ENCODE results near the gene SRRT. TPM values are rescaled to one million over a fixed set of nuclear protein-coding genes. Genes with fewer than 3 reads are reported as not detected.

SRRT gene
- total and polyA plus RNA-seq, 10 of the 15 experiments (the other 5 are each of a cell fraction or from before 2014, with no cell fraction given), result 11.1 to 254 (median 111) TPM

DNA sequence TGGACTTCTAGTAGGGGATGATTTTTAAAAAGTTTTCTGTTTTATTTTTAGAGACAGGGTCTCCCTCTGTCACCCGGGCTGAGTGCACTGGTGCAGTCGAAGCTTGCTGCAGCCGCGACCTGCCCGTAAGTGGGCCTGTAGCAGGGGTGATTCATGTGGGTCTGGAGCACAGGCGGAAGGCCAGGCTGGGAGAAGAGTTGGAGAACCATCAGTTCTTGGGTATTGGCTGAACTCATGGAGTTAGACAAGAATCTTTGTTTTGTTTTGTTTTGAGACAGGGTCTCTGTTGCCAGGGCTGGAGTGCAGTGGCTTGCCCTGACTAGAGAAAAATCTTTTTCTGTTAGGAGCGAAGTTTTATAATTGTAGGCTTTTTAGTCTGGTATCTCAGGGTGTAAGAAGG is 5.7 kb downstream of the SRRT start:
- CTCF ChIA-PET, result no interaction called here
- POLR2A ChIA-PET, result no interaction called here
- WGBS (ENCODE audit: insufficient coverage, insufficient replicate concordance, low lambda C conversion rate, missing lambda C conversion rate), result 98% methylated on average over 7 of the region's 7 CpGs
- Histone ChIP-seq H3K4me3 (no peak overlapping the region), H3K9me3 (replicated peaks; ENCODE audit: control insufficient read depth, insufficient read depth, low read length) (no peaks in the 10 kb centered on the region), H3K27me3 (replicated peaks in 1 of 2; ENCODE audit: control insufficient read depth in 2 of 2, insufficient read depth in 2 of 2, low read length in 1 of 2) (no peaks in the 10 kb centered on the region), H2AFZ (ENCODE audit: control insufficient read depth, low read depth, low read length) (no peak overlapping the region), H3K36me3 (ENCODE audit: control insufficient read depth in 2 of 2, insufficient read depth in 2 of 2, low read length in 1 of 2) (peaks cover 34 to 43% of the 10 kb centered on the region in 2 experiments), H3K27ac (ENCODE audit: control insufficient read depth, insufficient read depth) (no peak overlapping the region), H3K4me2 (ENCODE audit: control insufficient read depth, insufficient read depth) (no peak overlapping the region), H3K79me2 (ENCODE audit: control insufficient read depth, insufficient read depth, low read length) (peaks cover 53% of the 10 kb centered on the region), H3K9ac (ENCODE audit: control insufficient read depth, insufficient read depth, low read length) (no peak overlapping the region), H3K4me1 (ENCODE audit: control insufficient read depth, insufficient read depth, low read length) (peaks cover 6% of the 10 kb centered on the region; the same call in 1 of the 2 replicates), H4K20me1 (ENCODE audit: control insufficient read depth, insufficient read depth) (peaks cover 3% of the 10 kb centered on the region; the same call in 1 of the 2 replicates)
- FAIRE-seq, result no peak
- intact Hi-C loops (cut with micrococcal nuclease; ENCODE audit: unreplicated experiment), result no loop called here
- no peak for DNase-seq (ENCODE audit: low read depth, low spot score)
- TF ChIP-seq, protein P1, sequence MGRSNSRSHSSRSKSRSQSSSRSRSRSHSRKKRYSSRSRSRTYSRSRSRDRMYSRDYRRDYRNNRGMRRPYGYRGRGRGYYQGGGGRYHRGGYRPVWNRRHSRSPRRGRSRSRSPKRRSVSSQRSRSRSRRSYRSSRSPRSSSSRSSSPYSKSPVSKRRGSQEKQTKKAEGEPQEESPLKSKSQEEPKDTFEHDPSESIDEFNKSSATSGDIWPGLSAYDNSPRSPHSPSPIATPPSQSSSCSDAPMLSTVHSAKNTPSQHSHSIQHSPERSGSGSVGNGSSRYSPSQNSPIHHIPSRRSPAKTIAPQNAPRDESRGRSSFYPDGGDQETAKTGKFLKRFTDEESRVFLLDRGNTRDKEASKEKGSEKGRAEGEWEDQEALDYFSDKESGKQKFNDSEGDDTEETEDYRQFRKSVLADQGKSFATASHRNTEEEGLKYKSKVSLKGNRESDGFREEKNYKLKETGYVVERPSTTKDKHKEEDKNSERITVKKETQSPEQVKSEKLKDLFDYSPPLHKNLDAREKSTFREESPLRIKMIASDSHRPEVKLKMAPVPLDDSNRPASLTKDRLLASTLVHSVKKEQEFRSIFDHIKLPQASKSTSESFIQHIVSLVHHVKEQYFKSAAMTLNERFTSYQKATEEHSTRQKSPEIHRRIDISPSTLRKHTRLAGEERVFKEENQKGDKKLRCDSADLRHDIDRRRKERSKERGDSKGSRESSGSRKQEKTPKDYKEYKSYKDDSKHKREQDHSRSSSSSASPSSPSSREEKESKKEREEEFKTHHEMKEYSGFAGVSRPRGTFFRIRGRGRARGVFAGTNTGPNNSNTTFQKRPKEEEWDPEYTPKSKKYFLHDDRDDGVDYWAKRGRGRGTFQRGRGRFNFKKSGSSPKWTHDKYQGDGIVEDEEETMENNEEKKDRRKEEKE (IDR thresholded peaks at IDR 0.05), result no peak
- TF ChIP-seq SP1 (IDR thresholded peaks at IDR 0.05; ENCODE audit: low read depth, low read length), result no peak
- no peak for TF ChIP-seq WRNIP1 (IDR thresholded peaks at IDR 0.05; ENCODE audit: borderline replicate concordance, low read depth, low read length)
- TF ChIP-seq CBX5 (IDR thresholded peaks at IDR 0.05; ENCODE audit: low read depth), result no peak
- no peak for TF ChIP-seq SREBF1 (IDR thresholded peaks at IDR 0.05; ENCODE audit: low read length)
- TF ChIP-seq, protein P2, sequence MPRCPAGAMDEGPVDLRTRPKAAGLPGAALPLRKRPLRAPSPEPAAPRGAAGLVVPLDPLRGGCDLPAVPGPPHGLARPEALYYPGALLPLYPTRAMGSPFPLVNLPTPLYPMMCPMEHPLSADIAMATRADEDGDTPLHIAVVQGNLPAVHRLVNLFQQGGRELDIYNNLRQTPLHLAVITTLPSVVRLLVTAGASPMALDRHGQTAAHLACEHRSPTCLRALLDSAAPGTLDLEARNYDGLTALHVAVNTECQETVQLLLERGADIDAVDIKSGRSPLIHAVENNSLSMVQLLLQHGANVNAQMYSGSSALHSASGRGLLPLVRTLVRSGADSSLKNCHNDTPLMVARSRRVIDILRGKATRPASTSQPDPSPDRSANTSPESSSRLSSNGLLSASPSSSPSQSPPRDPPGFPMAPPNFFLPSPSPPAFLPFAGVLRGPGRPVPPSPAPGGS (IDR thresholded peaks at IDR 0.05; ENCODE audit: borderline replicate concordance, insufficient read depth, low read depth, low read length, poor library complexity, severe bottlenecking), result no peak
- no peak for TF ChIP-seq IKZF2 (IDR thresholded peaks at IDR 0.05)
- no peak for TF ChIP-seq RBBP5 (conservative IDR thresholded peaks at IDR 0.05)
- TF ChIP-seq SPI1 (IDR thresholded peaks at IDR 0.05; ENCODE audit: borderline replicate concordance, insufficient read depth, low read depth, low read length), result no peak
- no peak for TF ChIP-seq RAD51 (IDR thresholded peaks at IDR 0.05)
- no peak for TF ChIP-seq NFIC (IDR thresholded peaks at IDR 0.05; ENCODE audit: low read depth, low read length)
- TF ChIP-seq ZNF384 (IDR thresholded peaks at IDR 0.05; ENCODE audit: borderline replicate concordance, low read depth, low read length), result no peak
- in situ Hi-C loops (cut with MboI), result no loop called here
- no peak for ATAC-seq
- SMC1A ChIA-PET (ENCODE audit: uncharacterized antibody, unreplicated experiment), result no interaction called here
- RAD21 ChIA-PET (ENCODE audit: unreplicated experiment), result interaction anchor here (0.6 kb wide), 1 partner anchor 332 kb away, joined by 3 read pairs; no protein-coding TSS in a partner anchor
- BruUV-seq (replicated peaks), result no TSS peak
